DOHH2 (cell line): ENCODE results near the gene PITPNM3.

Experiments used
- EZH2phosphoT487 ChIP-seq: fragments of 200-600 bp; sonication (generic); IDR thresholded peaks from 2 replicates; pipeline ENCODE4 v1.6.1; 2017; ENCODE audit warnings: borderline replicate concordance, mild to moderate bottlenecking, antibody characterized with exemption, low read length, moderate library complexity, mixed read lengths
- TF ChIP-seq, protein P1 (sequence below): fragments of 200-600 bp; sonication (generic); IDR thresholded peaks from one replicate; pipeline ENCODE4 v1.5.1; 2014; ENCODE audit warnings: antibody characterized with exemption, mild to moderate bottlenecking, low read depth, low read length; ENCODE audit not compliant: poor library complexity, severe bottlenecking

DNA sequence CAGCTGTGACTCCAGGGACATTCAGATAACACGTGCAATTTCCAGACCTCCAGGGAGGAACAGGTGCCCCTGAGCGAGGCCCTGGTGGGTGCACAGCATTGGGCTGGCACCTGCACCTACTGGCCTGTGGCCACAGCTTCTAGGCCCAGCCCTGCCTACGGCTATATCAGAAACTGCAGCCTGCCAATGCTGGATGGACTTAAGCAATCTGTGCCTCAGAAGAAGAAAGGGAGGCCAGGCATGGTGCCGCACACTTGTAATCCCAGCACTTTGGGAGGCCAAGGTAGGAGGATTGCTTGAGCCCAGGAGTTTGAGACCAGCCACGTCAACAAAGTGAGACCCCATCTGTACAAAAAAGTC, 12.4 kb downstream of the PITPNM3 start:
- TF ChIP-seq, protein P1, sequence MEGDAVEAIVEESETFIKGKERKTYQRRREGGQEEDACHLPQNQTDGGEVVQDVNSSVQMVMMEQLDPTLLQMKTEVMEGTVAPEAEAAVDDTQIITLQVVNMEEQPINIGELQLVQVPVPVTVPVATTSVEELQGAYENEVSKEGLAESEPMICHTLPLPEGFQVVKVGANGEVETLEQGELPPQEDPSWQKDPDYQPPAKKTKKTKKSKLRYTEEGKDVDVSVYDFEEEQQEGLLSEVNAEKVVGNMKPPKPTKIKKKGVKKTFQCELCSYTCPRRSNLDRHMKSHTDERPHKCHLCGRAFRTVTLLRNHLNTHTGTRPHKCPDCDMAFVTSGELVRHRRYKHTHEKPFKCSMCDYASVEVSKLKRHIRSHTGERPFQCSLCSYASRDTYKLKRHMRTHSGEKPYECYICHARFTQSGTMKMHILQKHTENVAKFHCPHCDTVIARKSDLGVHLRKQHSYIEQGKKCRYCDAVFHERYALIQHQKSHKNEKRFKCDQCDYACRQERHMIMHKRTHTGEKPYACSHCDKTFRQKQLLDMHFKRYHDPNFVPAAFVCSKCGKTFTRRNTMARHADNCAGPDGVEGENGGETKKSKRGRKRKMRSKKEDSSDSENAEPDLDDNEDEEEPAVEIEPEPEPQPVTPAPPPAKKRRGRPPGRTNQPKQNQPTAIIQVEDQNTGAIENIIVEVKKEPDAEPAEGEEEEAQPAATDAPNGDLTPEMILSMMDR: no peak
- TF ChIP-seq EZH2phosphoT487: no peak
